ENCODE measurements around the gene CLEC4G. TPM values are rescaled to one million over a fixed set of nuclear protein-coding genes. Genes with fewer than 3 reads are reported as not detected.

Gene CLEC4G
- total RNA-seq, 1 donor from 2014 or later, result not detected

GRCh38 chr19:7680606-7681339 is 51.1 kb downstream of the CLEC4G start, which contains the start of gene TRAPPC5:
TRAPPC5 (plus strand) TSS chr19:7680833; CDS start chr19:7682254, 1,421 bp downstream.
- H3K27me3 Mint-ChIP-seq, result peaks cover 30% of the 10 kb centered on the region
- TF ChIP-seq CTCF (conservative IDR thresholded peaks at IDR 0.05), result peak; percentile 97
- peaks cover 9% of the 10 kb centered on the region for H3K4me1 Mint-ChIP-seq (ENCODE audit: unreplicated experiment)
- H3K36me3 Mint-ChIP-seq, result peaks cover 9% of the 10 kb centered on the region
- H3K4me3 Mint-ChIP-seq, result peak within 1 kb of the TSS; percentile 90
- DNase-seq (ENCODE audit: extremely low spot score, unreplicated experiment), result peak; percentile 92
- no peaks in the 10 kb centered on the region for H3K9me3 Mint-ChIP-seq
- H3K27ac Mint-ChIP-seq, result peak within 1 kb of the TSS; percentile 72

- H3K9me3 Mint-ChIP-seq, result no peaks in the 10 kb centered on the region
- no peak for DNase-seq (ENCODE audit: extremely low spot score, unreplicated experiment)
- H3K27ac Mint-ChIP-seq, result peak overlapping the region; percentile 41
- peak overlapping the region; percentile 81 for H3K4me3 Mint-ChIP-seq
- peaks cover 4% of the 10 kb centered on the region for H3K36me3 Mint-ChIP-seq
- H3K27me3 Mint-ChIP-seq, result peaks cover 32% of the 10 kb centered on the region
- peaks cover 9% of the 10 kb centered on the region for H3K4me1 Mint-ChIP-seq (ENCODE audit: unreplicated experiment)
- no peak for TF ChIP-seq CTCF (conservative IDR thresholded peaks at IDR 0.05)
Observed at GRCh38 chr19:7679771-7680605, 51.9 kb downstream of the CLEC4G start.

- Mint-ChIP-seq H3K4me3 (peak overlapping the region; percentile 80), H3K4me1 (ENCODE audit: unreplicated experiment) (peaks cover 9% of the 10 kb centered on the region), H3K27me3 (peaks cover 37% of the 10 kb centered on the region), H3K36me3 (peaks cover 4% of the 10 kb centered on the region), H3K9me3 (peaks cover 4% of the 10 kb centered on the region), H3K27ac (peak overlapping the region; percentile 38)
- no peak for TF ChIP-seq CTCF (conservative IDR thresholded peaks at IDR 0.05)
- DNase-seq (ENCODE audit: extremely low spot score, unreplicated experiment), result no peak
Observed at GRCh38 chr19:7678971-7679751, 52.7 kb downstream of the CLEC4G start.

Other genes starting within 250 kb of the CLEC4G start
- gene PEX11G, start 243.1 kb downstream of the CLEC4G start, total RNA-seq (ENCODE audit: low replicate concordance), result 4.8 and 5.7 TPM in 2 replicates
- 49.8 and 67.1 TPM in 2 replicates for gene ZNF358, start 216.0 kb downstream of the CLEC4G start, total RNA-seq (ENCODE audit: low replicate concordance)
- 24.0 and 24.3 TPM in 2 replicates for gene MCOLN1, start 209.5 kb downstream of the CLEC4G start, total RNA-seq (ENCODE audit: low replicate concordance)
- 84.3 and 86.1 TPM in 2 replicates for gene PNPLA6, start 196.4 kb downstream of the CLEC4G start, total RNA-seq (ENCODE audit: low replicate concordance)
- gene CAMSAP3, start 136.2 kb downstream of the CLEC4G start, total RNA-seq (ENCODE audit: low replicate concordance), result 28.6 and 51.8 TPM in 2 replicates
- gene XAB2, start 102.6 kb downstream of the CLEC4G start, total RNA-seq (ENCODE audit: low replicate concordance), result 38.5 and 46.5 TPM in 2 replicates
- 160 and 184 TPM in 2 replicates for gene PET100, start 102.3 kb downstream of the CLEC4G start, total RNA-seq (ENCODE audit: low replicate concordance)
- 1.0 TPM in 1 of 2 replicates, not detected in the other for gene PCP2, start 98.4 kb downstream of the CLEC4G start, total RNA-seq (ENCODE audit: low replicate concordance)
- gene STXBP2, start 95.0 kb downstream of the CLEC4G start, total RNA-seq (ENCODE audit: low replicate concordance), result 61.6 and 108 TPM in 2 replicates
- gene RETN, start 63.1 kb downstream of the CLEC4G start, total RNA-seq (ENCODE audit: low replicate concordance), result not detected in 2 replicates
- gene MCEMP1, start 55.0 kb downstream of the CLEC4G start, total RNA-seq (ENCODE audit: low replicate concordance), result not detected in 2 replicates
- gene TRAPPC5, start 51.3 kb downstream of the CLEC4G start, total RNA-seq (ENCODE audit: low replicate concordance), result 92.6 and 107 TPM in 2 replicates
- not detected in 2 replicates for gene FCER2, start 30.0 kb downstream of the CLEC4G start, total RNA-seq (ENCODE audit: low replicate concordance)
- not detected in 2 replicates for gene CD209, start 15.4 kb upstream of the CLEC4G start, total RNA-seq (ENCODE audit: low replicate concordance)
- gene CLEC4M, start 31.1 kb upstream of the CLEC4G start, total RNA-seq (ENCODE audit: low replicate concordance), result 0.48 and 0.69 TPM in 2 replicates
- 11.7 and 19.0 TPM in 2 replicates for gene EVI5L, start 98.1 kb upstream of the CLEC4G start, total RNA-seq (ENCODE audit: low replicate concordance)
- 8.5 and 10.9 TPM in 2 replicates for gene PRR36, start 142.3 kb upstream of the CLEC4G start, total RNA-seq (ENCODE audit: low replicate concordance)
- 4.3 and 7.4 TPM in 2 replicates for gene LRRC8E, start 156.4 kb upstream of the CLEC4G start, total RNA-seq (ENCODE audit: low replicate concordance)
- gene MAP2K7, start 171.8 kb upstream of the CLEC4G start, total RNA-seq (ENCODE audit: low replicate concordance), result 38.2 and 42.2 TPM in 2 replicates
- gene TGFBR3L, start 182.7 kb upstream of the CLEC4G start, total RNA-seq (ENCODE audit: low replicate concordance), result 1.1 and 2.4 TPM in 2 replicates
- 13.7 and 15.0 TPM in 2 replicates for gene SNAPC2, start 188.2 kb upstream of the CLEC4G start, total RNA-seq (ENCODE audit: low replicate concordance)
- 50.0 and 57.8 TPM in 2 replicates for gene CTXN1, start 194.0 kb upstream of the CLEC4G start, total RNA-seq (ENCODE audit: low replicate concordance)
- gene TIMM44, start 211.6 kb upstream of the CLEC4G start, total RNA-seq (ENCODE audit: low replicate concordance), result 73.7 and 80.4 TPM in 2 replicates

All from type B pancreatic cell (in vitro differentiated cells).